Renal pelvis (tissue), 4 donors: ENCODE results near the gene C1QB. TPM values are rescaled to one million over a fixed set of nuclear protein-coding genes. Genes with fewer than 3 reads are reported as not detected.

ENCODE experiments used
- DNase-seq: peaks from one replicate; pipeline ENCODE4 v3.0.0-alpha.2; 2013
- polyA plus RNA-seq, 3 donors: library from polyadenylated mRNA; unstranded; fragments of 120-200 nt; gene quantifications; one replicate each; pipeline ENCODE4 v1.2.1, GENCODE V29; 2013; ENCODE audit not compliant: insufficient read length in 3 of 3

C1QB gene
- polyA plus RNA-seq, 3 donors = 7.4 to 10.4 (median 8.3) TPM

- no peak for DNase-seq
Observed at GRCh38 chr1:22627331-22627730, 25.7 kb upstream of the C1QB start.

GRCh38 chr1:22628698-22629444 lies 24.2 kb upstream of the C1QB start:
- no peak for DNase-seq

GRCh38 chr1:22629886-22630285 lies 23.1 kb upstream of the C1QB start:
- DNase-seq = no peak

- DNase-seq = no peak
Observed at GRCh38 chr1:22633697-22634463, 19.2 kb upstream of the C1QB start.

- DNase-seq = no peak
Observed at GRCh38 chr1:22635436-22635835, 17.6 kb upstream of the C1QB start.

GRCh38 chr1:22636353-22636752 lies 16.7 kb upstream of the C1QB start, which contains the start of gene C1QA:
C1QA (plus strand) TSS chr1:22636628; CDS start chr1:22637617, 989 bp downstream.
- no peak for DNase-seq

GRCh38 chr1:22636927-22637326 lies 16.1 kb upstream of the C1QB start:
- DNase-seq = no peak

- DNase-seq = no peak
Observed at GRCh38 chr1:22637907-22638445, 15.1 kb upstream of the C1QB start.

GRCh38 chr1:22638476-22639234 lies 14.4 kb upstream of the C1QB start:
- no peak for DNase-seq

- no peak for DNase-seq
Observed at GRCh38 chr1:22639286-22639685, 13.8 kb upstream of the C1QB start.

GRCh38 chr1:22641247-22641646 lies 11.8 kb upstream of the C1QB start:
- DNase-seq = no peak

GRCh38 chr1:22641906-22642636 lies 11.0 kb upstream of the C1QB start:
- DNase-seq = peak; percentile 44

- no peak for DNase-seq
Observed at GRCh38 chr1:22643381-22643780, 9.7 kb upstream of the C1QB start, which contains the start of gene C1QC. C1QC (plus strand) TSS chr1:22643633; CDS start chr1:22644024, 391 bp downstream.

- no peak for DNase-seq
Observed at GRCh38 chr1:22643928-22644327, 9.1 kb upstream of the C1QB start.

GRCh38 chr1:22645931-22646330 lies 7.1 kb upstream of the C1QB start:
- DNase-seq = no peak

GRCh38 chr1:22646384-22646783 lies 6.7 kb upstream of the C1QB start:
- no peak for DNase-seq

- no peak for DNase-seq
Observed at GRCh38 chr1:22650089-22650693, 2.8 kb upstream of the C1QB start.

GRCh38 chr1:22651941-22652856 lies 837 bp upstream of the C1QB start:
- no peak for DNase-seq

GRCh38 chr1:22654692-22655091 lies 1.7 kb downstream of the C1QB start:
- no peak for DNase-seq
